Caco-2 (cell line): ENCODE measurements around the gene HSPH1. TPM values are rescaled to one million over a fixed set of nuclear protein-coding genes. Genes with fewer than 3 reads are reported as not detected.

ENCODE experiments used
- BruUV-seq: library from RNA; stranded (reverse); fragments of 400-500 nt; replicated peaks from 2 replicates; lab custom pipeline; 2021; lab: Mats Ljungman, UMichigan
- CTCF ChIA-PET: fragments of 300-600 bp; sonication (Branson Sonifier 250); formaldehyde crosslinking; loops from one replicate; lab custom pipeline; 2022; ENCODE audit warnings: antibody characterized with exemption; lab: Charles Lee
- POLR2A ChIA-PET: fragments of 300-600 bp; sonication (Branson Sonifier 250); formaldehyde crosslinking; loops from one replicate; lab custom pipeline; 2022; ENCODE audit warnings: antibody characterized with exemption; lab: Charles Lee
- DNase-seq, 2 experiments: peaks; one replicate each; pipeline versions ENCODE4 v3.0.0 to v3.0.0-alpha.2; 2020 to 2022
- H3K27me3 ChIP-seq: replicated peaks from 2 replicates; pipeline ENCODE4 v1.6.0; 2011; ENCODE audit warnings: low read length; ENCODE audit not compliant: control insufficient read depth, insufficient read depth
- H3K36me3 ChIP-seq: 2 replicates; pipeline ENCODE4 v1.5.1; 2011; ENCODE audit warnings: low read length; ENCODE audit not compliant: control insufficient read depth, insufficient read depth
- H3K4me1 ChIP-seq: fragments of 250-450 bp; sonication (Bioruptor Pico); 2 replicates; pipeline ENCODE4 v1.5.1; 2020; ENCODE audit warnings: mild to moderate bottlenecking
- H3K4me3 ChIP-seq: 2 replicates; pipeline ENCODE4 v1.5.1; 2011; ENCODE audit warnings: low read depth, mild to moderate bottlenecking, control low read depth, low read length
- H3K9me3 ChIP-seq: fragments of 250-450 bp; sonication (Bioruptor Pico); 2 replicates; pipeline ENCODE4 v1.5.1; 2020; ENCODE audit warnings: mild to moderate bottlenecking, moderate library complexity
- H3K27ac Mint-ChIP-seq: one replicate; pipeline ENCODE4 v1.8.0; 2022; ENCODE audit warnings: mixed read lengths; ENCODE audit not compliant: unreplicated experiment
- H3K27me3 Mint-ChIP-seq: one replicate; pipeline ENCODE4 v1.8.0; 2022; ENCODE audit warnings: mixed read lengths; ENCODE audit not compliant: insufficient read depth, unreplicated experiment
- H3K36me3 Mint-ChIP-seq: one replicate; pipeline ENCODE4 v1.8.0; 2022; ENCODE audit warnings: mild to moderate bottlenecking, mixed read lengths; ENCODE audit not compliant: insufficient read depth, unreplicated experiment
- H3K4me1 Mint-ChIP-seq: one replicate; pipeline ENCODE4 v1.8.0; 2022; ENCODE audit warnings: low read depth, mixed read lengths; ENCODE audit not compliant: unreplicated experiment
- H3K4me3 Mint-ChIP-seq: one replicate; pipeline ENCODE4 v1.8.0; 2022; ENCODE audit warnings: mild to moderate bottlenecking, moderate library complexity, mixed read lengths; ENCODE audit not compliant: unreplicated experiment
- H3K9me3 Mint-ChIP-seq: one replicate; pipeline ENCODE4 v1.8.0; 2022; ENCODE audit warnings: mixed read lengths; ENCODE audit not compliant: unreplicated experiment
- CTCF ChIP-seq, 2 experiments: fragments of 200-600 bp in 1 of 2; IDR thresholded peaks; 1 replicate in 1 of 2; 2 replicates in 1 of 2; pipeline versions ENCODE4 v1.5.1 to v1.8.0; 2011 to 2022; ENCODE audit warnings: antibody characterized with exemption in 1 of 2, control low read depth in 1 of 2, inconsistent platforms in 1 of 2, low read depth in 1 of 2, low read length in 1 of 2, mild to moderate bottlenecking in 1 of 2, moderate library complexity in 1 of 2; ENCODE audit not compliant: insufficient read depth in 1 of 2, severe bottlenecking in 1 of 2, unreplicated experiment in 1 of 2
- intact Hi-C: fragments of 100-400 bp; cut with micrococcal nuclease; formaldehyde crosslinking; loops from one replicate; pipeline ENCODE4 v1.10.0; 2022; ENCODE audit not compliant: unreplicated experiment
- total RNA-seq: library from RNA; stranded (reverse); gene quantifications from 2 replicates; pipeline ENCODE4 v1.2.3, GENCODE V29; 2022

Gene HSPH1
- total RNA-seq, 1 experiment from 2014 or later = 141 TPM

- POLR2A ChIA-PET = no interaction called here
- Mint-ChIP-seq H3K4me3 (no peak overlapping the region), H3K36me3 (no peaks in the 10 kb centered on the region), H3K9me3 (no peaks in the 10 kb centered on the region), H3K4me1 (no peaks in the 10 kb centered on the region), H3K27me3 (no peaks in the 10 kb centered on the region), H3K27ac (no peak overlapping the region)
- Histone ChIP-seq H3K4me1 (no peaks in the 10 kb centered on the region), H3K27me3 (no peaks in the 10 kb centered on the region), H3K36me3 (no peaks in the 10 kb centered on the region), H3K9me3 (no peaks in the 10 kb centered on the region; the same call in 1 of the 2 replicates), H3K4me3 (no peak overlapping the region)
- intact Hi-C loops = no loop called here
- CTCF ChIA-PET = no interaction called here
- DNase-seq = no peak
- TF ChIP-seq CTCF (IDR thresholded peaks at IDR 0.05; ENCODE audit: insufficient read depth in 1 of 2, low read depth in 1 of 2, low read length in 1 of 2, severe bottlenecking in 1 of 2, unreplicated experiment in 1 of 2) = no peak
- BruUV-seq = no TSS peak
Observed at GRCh38 chr13:31184981-31185645, 23.4 kb upstream of the HSPH1 start.

GRCh38 chr13:31184451-31184850 is 22.7 kb upstream of the HSPH1 start:
- CTCF ChIA-PET = no interaction called here
- no peak overlapping the region for H3K4me3 ChIP-seq
- no peaks in the 10 kb centered on the region for H3K4me1 ChIP-seq
- Mint-ChIP-seq H3K36me3 (no peaks in the 10 kb centered on the region), H3K4me3 (no peak overlapping the region), H3K4me1 (no peaks in the 10 kb centered on the region), H3K27me3 (no peaks in the 10 kb centered on the region), H3K9me3 (no peaks in the 10 kb centered on the region), H3K27ac (no peak overlapping the region)
- POLR2A ChIA-PET = no interaction called here
- H3K36me3 ChIP-seq = no peaks in the 10 kb centered on the region
- BruUV-seq = no TSS peak
- no peak for TF ChIP-seq CTCF (IDR thresholded peaks at IDR 0.05; ENCODE audit: insufficient read depth in 1 of 2, low read depth in 1 of 2, low read length in 1 of 2, severe bottlenecking in 1 of 2, unreplicated experiment in 1 of 2)
- intact Hi-C loops = no loop called here
- H3K9me3 ChIP-seq = no peaks in the 10 kb centered on the region; the same call in 1 of the 2 replicates
- no peaks in the 10 kb centered on the region for H3K27me3 ChIP-seq
- DNase-seq = no peak

- no TSS peak for BruUV-seq
- Histone ChIP-seq H3K4me1 (no peaks in the 10 kb centered on the region), H3K27me3 (no peaks in the 10 kb centered on the region), H3K4me3 (no peak overlapping the region), H3K9me3 (no peaks in the 10 kb centered on the region; the same call in 1 of the 2 replicates), H3K36me3 (no peaks in the 10 kb centered on the region)
- CTCF ChIA-PET = interaction anchor here (0.7 kb wide), 1 partner anchor 9 kb away, joined by 3 read pairs; no protein-coding TSS in a partner anchor
- no peak for TF ChIP-seq CTCF (IDR thresholded peaks at IDR 0.05; ENCODE audit: insufficient read depth in 1 of 2, low read depth in 1 of 2, low read length in 1 of 2, severe bottlenecking in 1 of 2, unreplicated experiment in 1 of 2)
- intact Hi-C loops = no loop called here
- Mint-ChIP-seq H3K4me3 (no peak overlapping the region), H3K27ac (no peak overlapping the region), H3K4me1 (no peaks in the 10 kb centered on the region), H3K27me3 (no peaks in the 10 kb centered on the region), H3K36me3 (no peaks in the 10 kb centered on the region), H3K9me3 (peaks cover 2% of the 10 kb centered on the region)
- POLR2A ChIA-PET = no interaction called here
- DNase-seq = no peak
Observed at GRCh38 chr13:31182987-31183386, 21.3 kb upstream of the HSPH1 start.
